ENCODE measurements around the gene DYNC1I1.

- TF ChIP-seq, protein P1, sequence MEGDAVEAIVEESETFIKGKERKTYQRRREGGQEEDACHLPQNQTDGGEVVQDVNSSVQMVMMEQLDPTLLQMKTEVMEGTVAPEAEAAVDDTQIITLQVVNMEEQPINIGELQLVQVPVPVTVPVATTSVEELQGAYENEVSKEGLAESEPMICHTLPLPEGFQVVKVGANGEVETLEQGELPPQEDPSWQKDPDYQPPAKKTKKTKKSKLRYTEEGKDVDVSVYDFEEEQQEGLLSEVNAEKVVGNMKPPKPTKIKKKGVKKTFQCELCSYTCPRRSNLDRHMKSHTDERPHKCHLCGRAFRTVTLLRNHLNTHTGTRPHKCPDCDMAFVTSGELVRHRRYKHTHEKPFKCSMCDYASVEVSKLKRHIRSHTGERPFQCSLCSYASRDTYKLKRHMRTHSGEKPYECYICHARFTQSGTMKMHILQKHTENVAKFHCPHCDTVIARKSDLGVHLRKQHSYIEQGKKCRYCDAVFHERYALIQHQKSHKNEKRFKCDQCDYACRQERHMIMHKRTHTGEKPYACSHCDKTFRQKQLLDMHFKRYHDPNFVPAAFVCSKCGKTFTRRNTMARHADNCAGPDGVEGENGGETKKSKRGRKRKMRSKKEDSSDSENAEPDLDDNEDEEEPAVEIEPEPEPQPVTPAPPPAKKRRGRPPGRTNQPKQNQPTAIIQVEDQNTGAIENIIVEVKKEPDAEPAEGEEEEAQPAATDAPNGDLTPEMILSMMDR (IDR thresholded peaks at IDR 0.05), result no peak
- TF ChIP-seq POLR2A (IDR thresholded peaks at IDR 0.05), result no peak
These were observed 128.7 kb downstream of the DYNC1I1 start for GRCh38 chr7:95901006-95901405.
